HEK293 (cell line): Measurements from ENCODE around the gene RB1.

Experiments
- CTCF ChIA-PET: fragments of 350-600 bp; formaldehyde crosslinking; extraction: SDS; loops from one replicate; lab custom pipeline; 2021; ENCODE audit warnings: antibody characterized with exemption; lab: Yijun Ruan, JAX
- POLR2A ChIA-PET: fragments of 300-600 bp; formaldehyde crosslinking; extraction: SDS; loops from one replicate; lab custom pipeline; 2020; ENCODE audit warnings: antibody characterized with exemption, inconsistent platforms; lab: Yijun Ruan, JAX
- H3K27ac ChIP-seq: fragments of 200-500 bp; sonication (Bioruptor generic); 2 replicates; pipeline ENCODE4 v1.5.1; 2014; ENCODE audit warnings: low read depth, low read length, control low read depth, inconsistent platforms; ENCODE audit errors: extremely low read depth
- H3K36me3 ChIP-seq, 2 experiments: fragments of 200-500 bp in 1 of 2; sonication (Bioruptor generic) in 1 of 2; 1 replicate in 1 of 2; 2 replicates in 1 of 2; pipeline ENCODE4 v1.5.1; 2014 to 2017; ENCODE audit warnings: inconsistent platforms in 2 of 2, low read length in 2 of 2; ENCODE audit not compliant: control insufficient read depth in 2 of 2, insufficient read depth in 1 of 2
- H3K4me1 ChIP-seq: fragments of 200-500 bp; sonication (Bioruptor generic); 2 replicates; pipeline ENCODE4 v1.5.1; 2014; ENCODE audit warnings: mild to moderate bottlenecking, low read length, inconsistent platforms; ENCODE audit not compliant: control insufficient read depth, insufficient read depth
- H3K4me3 ChIP-seq: 2 replicates; pipeline ENCODE4 v1.5.1; 2011; ENCODE audit warnings: low read depth, mild to moderate bottlenecking, control low read depth, low read length, moderate library complexity
- H3K9me3 ChIP-seq: fragments of 200-500 bp; sonication (Bioruptor generic); 2 replicates; pipeline ENCODE4 v1.5.1; 2014; ENCODE audit warnings: low read depth, low read length, inconsistent platforms; ENCODE audit not compliant: control insufficient read depth, insufficient read depth
- AEBP2 ChIP-seq: fragments of 450-650 bp; formaldehyde crosslinking; IDR thresholded peaks from 2 replicates; pipeline ENCODE4 v1.5.1; 2016; ENCODE audit warnings: missing biosample characterization, missing genetic modification characterization, borderline replicate concordance
- FEZF1 ChIP-seq: fragments of 450-650 bp; formaldehyde crosslinking; IDR thresholded peaks from 2 replicates; pipeline ENCODE4 v1.5.1; 2016; ENCODE audit warnings: missing biosample characterization, missing genetic modification characterization
- INSM2 ChIP-seq: fragments of 450-650 bp; formaldehyde crosslinking; IDR thresholded peaks from 2 replicates; pipeline ENCODE4 v1.5.1; 2016; ENCODE audit warnings: missing biosample characterization, missing genetic modification characterization
- SALL2 ChIP-seq: fragments of 450-650 bp; formaldehyde crosslinking; IDR thresholded peaks from 2 replicates; pipeline ENCODE4 v1.5.0; 2017; ENCODE audit warnings: missing biosample characterization, mild to moderate bottlenecking, missing genetic modification characterization, borderline replicate concordance
- SETDB1 ChIP-seq: IDR thresholded peaks from one replicate; pipeline ENCODE4 v1.6.1; 2017; ENCODE audit warnings: mild to moderate bottlenecking, low read length, moderate library complexity, mixed read lengths; ENCODE audit not compliant: insufficient read length
- ZBTB10 ChIP-seq: fragments of 450-650 bp; formaldehyde crosslinking; IDR thresholded peaks from 2 replicates; pipeline ENCODE4 v1.5.1; 2016; ENCODE audit warnings: missing biosample characterization, missing genetic modification characterization
- ZBTB48 ChIP-seq: fragments of 450-650 bp; formaldehyde crosslinking; IDR thresholded peaks from 2 replicates; pipeline ENCODE4 v1.5.1; 2016; ENCODE audit warnings: missing biosample characterization, missing genetic modification characterization
- ZNF114 ChIP-seq: fragments of 450-650 bp; formaldehyde crosslinking; IDR thresholded peaks from 2 replicates; pipeline ENCODE4 v1.5.0; 2017; ENCODE audit warnings: missing biosample characterization, missing genetic modification characterization
- ZNF169 ChIP-seq: fragments of 450-650 bp; formaldehyde crosslinking; IDR thresholded peaks from 2 replicates; pipeline ENCODE4 v1.5.1; 2016; ENCODE audit warnings: missing biosample characterization, missing genetic modification characterization
- ZNF239 ChIP-seq: fragments of 450-650 bp; formaldehyde crosslinking; IDR thresholded peaks from 2 replicates; pipeline ENCODE4 v1.5.1; 2016; ENCODE audit warnings: missing biosample characterization, missing genetic modification characterization
- ZNF37A ChIP-seq: fragments of 450-650 bp; IDR thresholded peaks from 2 replicates; pipeline ENCODE4 v1.5.1; 2018; ENCODE audit warnings: missing biosample characterization, missing genetic modification characterization
- ZNF518A ChIP-seq: fragments of 450-650 bp; formaldehyde crosslinking; conservative IDR thresholded peaks from 2 replicates; pipeline ENCODE4 v1.5.1; 2016; ENCODE audit warnings: low read depth, missing biosample characterization, missing genetic modification characterization
- ZNF610 ChIP-seq: fragments of 450-650 bp; formaldehyde crosslinking; IDR thresholded peaks from 2 replicates; pipeline ENCODE4 v1.5.1; 2016; ENCODE audit warnings: missing biosample characterization, missing genetic modification characterization, borderline replicate concordance
- ZNF639 ChIP-seq: fragments of 450-650 bp; formaldehyde crosslinking; IDR thresholded peaks from 2 replicates; pipeline ENCODE4 v1.5.1; 2016; ENCODE audit warnings: missing biosample characterization, missing genetic modification characterization
- ZNF701 ChIP-seq: fragments of 450-650 bp; formaldehyde crosslinking; IDR thresholded peaks from 2 replicates; pipeline ENCODE4 v1.5.1; 2016; ENCODE audit warnings: missing biosample characterization, missing genetic modification characterization
- TF ChIP-seq, protein P1 (sequence below): fragments of 450-650 bp; formaldehyde crosslinking; IDR thresholded peaks from 2 replicates; pipeline ENCODE4 v1.5.1; 2016; ENCODE audit warnings: missing biosample characterization, missing genetic modification characterization
- TF ChIP-seq, protein P2 (sequence below): fragments of 450-650 bp; formaldehyde crosslinking; IDR thresholded peaks from 2 replicates; pipeline ENCODE4 v1.5.1; 2017; ENCODE audit warnings: missing biosample characterization, missing genetic modification characterization
- TF ChIP-seq, protein P3 (sequence below): fragments of 450-650 bp; formaldehyde crosslinking; IDR thresholded peaks from 2 replicates; pipeline ENCODE4 v1.5.1; 2017; ENCODE audit warnings: missing biosample characterization, missing genetic modification characterization

Gene RB1

GRCh38 chr13:48303359-48304142 lies at the start of gene RB1:
Gene RB1 (plus strand): TSS chr13:48303751. CDS start chr13:48303913, 162 bp downstream.
- H3K27ac ChIP-seq = peak within 1 kb of the TSS; percentile 99
- peaks cover 3% of the 10 kb centered on the region for H3K4me1 ChIP-seq
- peak within 1 kb of the TSS; percentile 79 for H3K4me3 ChIP-seq
- POLR2A ChIA-PET = interaction anchor here (1.0 to 1.4 kb wide), 3 partner anchors 68 to 229 kb away, joined by 3 read pairs; partner anchors contain the start of gene RCBTB2
- CTCF ChIA-PET = interaction anchor here (0.8 kb wide), 1 partner anchor 266 kb away, joined by 3 read pairs; the partner anchor contains the start of gene NUDT15
- H3K9me3 ChIP-seq = no peaks in the 10 kb centered on the region
- no peaks in the 10 kb centered on the region; a peak in 1 of 3 replicates for H3K36me3 ChIP-seq
- TF ChIP-seq ZNF169 (tag by site-specific recombination) (no peak), FEZF1 (tag by site-specific recombination) (0 out of 2 replicates have a peak, but pooled peaks have one; percentile 5), AEBP2 (tag by site-specific recombination) (no peak), ZNF239 (tag by site-specific recombination) (no peak), ZNF518A (tag by site-specific recombination) (peak; percentile 77), SALL2 (tag by site-specific recombination) (no peak), ZNF639 (no peak), ZNF37A (tag by site-specific recombination) (no peak), SETDB1 (no peak), ZBTB10 (tag by site-specific recombination) (peak; percentile 91), ZNF701 (tag by site-specific recombination) (no peak), ZNF114 (tag by site-specific recombination) (no peak), INSM2 (tag by site-specific recombination) (no peak; the same call in 1 of the 2 replicates), ZBTB48 (tag by site-specific recombination) (peak; percentile 46), ZNF610 (peak; percentile 58; the same call in 1 of the 2 replicates)
- TF ChIP-seq, protein P1, sequence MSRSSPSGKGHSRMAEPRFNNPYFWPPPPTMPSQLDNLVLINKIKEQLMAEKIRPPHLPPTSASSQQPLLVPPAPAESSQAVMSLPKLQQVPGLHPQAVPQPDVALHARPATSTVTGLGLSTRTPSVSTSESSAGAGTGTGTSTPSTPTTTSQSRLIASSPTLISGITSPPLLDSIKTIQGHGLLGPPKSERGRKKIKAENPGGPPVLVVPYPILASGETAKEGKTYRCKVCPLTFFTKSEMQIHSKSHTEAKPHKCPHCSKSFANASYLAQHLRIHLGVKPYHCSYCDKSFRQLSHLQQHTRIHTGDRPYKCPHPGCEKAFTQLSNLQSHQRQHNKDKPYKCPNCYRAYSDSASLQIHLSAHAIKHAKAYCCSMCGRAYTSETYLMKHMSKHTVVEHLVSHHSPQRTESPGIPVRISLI = no peak
- TF ChIP-seq, protein P2, sequence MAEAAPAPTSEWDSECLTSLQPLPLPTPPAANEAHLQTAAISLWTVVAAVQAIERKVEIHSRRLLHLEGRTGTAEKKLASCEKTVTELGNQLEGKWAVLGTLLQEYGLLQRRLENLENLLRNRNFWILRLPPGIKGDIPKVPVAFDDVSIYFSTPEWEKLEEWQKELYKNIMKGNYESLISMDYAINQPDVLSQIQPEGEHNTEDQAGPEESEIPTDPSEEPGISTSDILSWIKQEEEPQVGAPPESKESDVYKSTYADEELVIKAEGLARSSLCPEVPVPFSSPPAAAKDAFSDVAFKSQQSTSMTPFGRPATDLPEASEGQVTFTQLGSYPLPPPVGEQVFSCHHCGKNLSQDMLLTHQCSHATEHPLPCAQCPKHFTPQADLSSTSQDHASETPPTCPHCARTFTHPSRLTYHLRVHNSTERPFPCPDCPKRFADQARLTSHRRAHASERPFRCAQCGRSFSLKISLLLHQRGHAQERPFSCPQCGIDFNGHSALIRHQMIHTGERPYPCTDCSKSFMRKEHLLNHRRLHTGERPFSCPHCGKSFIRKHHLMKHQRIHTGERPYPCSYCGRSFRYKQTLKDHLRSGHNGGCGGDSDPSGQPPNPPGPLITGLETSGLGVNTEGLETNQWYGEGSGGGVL (tag by site-specific recombination) = peak; percentile 64; the same call in 1 of the 2 replicates
- TF ChIP-seq, protein P3, sequence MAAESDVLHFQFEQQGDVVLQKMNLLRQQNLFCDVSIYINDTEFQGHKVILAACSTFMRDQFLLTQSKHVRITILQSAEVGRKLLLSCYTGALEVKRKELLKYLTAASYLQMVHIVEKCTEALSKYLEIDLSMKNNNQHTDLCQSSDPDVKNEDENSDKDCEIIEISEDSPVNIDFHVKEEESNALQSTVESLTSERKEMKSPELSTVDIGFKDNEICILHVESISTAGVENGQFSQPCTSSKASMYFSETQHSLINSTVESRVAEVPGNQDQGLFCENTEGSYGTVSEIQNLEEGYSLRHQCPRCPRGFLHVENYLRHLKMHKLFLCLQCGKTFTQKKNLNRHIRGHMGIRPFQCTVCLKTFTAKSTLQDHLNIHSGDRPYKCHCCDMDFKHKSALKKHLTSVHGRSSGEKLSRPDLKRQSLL (tag by site-specific recombination) = no peak
